NCI-H69 (cell line): Measurements from ENCODE around the gene PKHD1.

Experiments
- DNase-seq: peaks from one replicate; lab custom pipeline; 2025; lab: John Stamatoyannopoulos, UW

The PKHD1 gene

DNA sequence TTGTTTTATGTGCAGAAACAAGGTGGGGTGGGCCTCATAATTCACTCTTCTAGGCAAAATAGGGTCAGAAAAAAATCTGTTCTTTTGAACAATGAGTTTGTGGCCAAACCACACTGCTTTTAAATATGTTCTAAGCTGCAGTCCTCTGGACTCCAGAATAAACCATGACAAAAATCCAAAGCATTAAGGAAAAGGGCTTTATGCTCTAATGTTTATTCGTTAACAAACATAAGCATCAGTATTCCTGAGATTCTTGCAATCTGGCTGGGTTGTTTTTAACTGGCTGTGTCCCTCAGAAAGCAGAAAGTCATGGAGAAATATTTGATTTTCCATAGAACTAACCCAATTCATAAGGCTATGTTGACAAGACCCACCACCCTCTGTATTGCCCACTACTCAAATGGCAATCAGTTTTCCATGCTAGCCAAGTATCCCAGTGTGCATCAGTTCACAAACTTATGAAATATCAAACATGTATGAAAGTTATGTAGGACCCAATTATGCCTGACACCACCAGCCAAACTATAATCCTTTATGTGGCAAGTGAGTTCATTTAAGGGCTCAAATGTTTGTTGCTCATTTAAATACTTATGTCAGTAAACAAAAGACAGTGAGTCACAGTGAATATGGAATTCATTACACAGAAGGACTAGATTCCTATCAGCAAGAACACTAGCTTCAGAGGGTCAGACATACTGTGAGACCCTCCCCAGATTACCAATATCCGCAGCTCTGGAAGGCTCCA is 45.1 kb downstream of the PKHD1 start:
- no peak for DNase-seq

DNA sequence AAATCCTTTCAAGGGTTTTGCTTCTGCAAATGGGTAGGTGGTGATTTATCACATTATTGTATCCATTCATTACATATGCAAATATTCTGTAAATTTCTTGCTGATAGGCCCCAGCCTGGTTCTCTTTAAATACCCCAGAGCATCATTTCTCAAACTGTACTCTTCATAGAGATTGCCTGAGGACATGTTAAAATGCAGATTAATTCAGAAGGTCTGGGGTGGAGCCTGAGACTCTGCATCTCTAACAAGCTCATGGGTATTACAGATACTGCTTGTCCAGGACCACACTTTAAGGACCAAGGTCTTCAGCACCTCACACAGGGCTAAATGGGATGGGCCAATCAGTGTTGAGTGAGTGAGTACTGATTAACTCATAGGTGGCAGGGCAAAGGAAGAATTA is 46.3 kb downstream of the PKHD1 start:
- DNase-seq = no peak

DNA sequence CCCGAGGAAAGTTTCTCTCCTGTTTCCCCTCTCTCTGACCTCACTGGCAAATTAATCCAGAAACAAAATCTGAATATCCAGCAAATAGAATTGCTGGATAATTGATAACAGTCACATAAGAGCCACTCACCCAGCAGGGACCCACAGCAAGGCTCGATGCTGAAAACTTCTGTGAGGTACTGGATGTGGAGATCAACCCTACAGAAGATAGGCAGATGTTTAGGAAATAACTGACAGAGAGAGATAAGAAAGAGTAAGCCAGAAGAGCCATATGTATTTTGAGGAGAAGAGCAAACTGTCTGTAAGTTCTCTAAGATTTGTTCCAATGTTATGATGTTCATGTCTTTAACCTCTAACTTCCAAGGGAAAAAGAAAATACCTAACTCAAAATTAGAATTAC is 59.7 kb downstream of the PKHD1 start:
- DNase-seq = no peak

DNA sequence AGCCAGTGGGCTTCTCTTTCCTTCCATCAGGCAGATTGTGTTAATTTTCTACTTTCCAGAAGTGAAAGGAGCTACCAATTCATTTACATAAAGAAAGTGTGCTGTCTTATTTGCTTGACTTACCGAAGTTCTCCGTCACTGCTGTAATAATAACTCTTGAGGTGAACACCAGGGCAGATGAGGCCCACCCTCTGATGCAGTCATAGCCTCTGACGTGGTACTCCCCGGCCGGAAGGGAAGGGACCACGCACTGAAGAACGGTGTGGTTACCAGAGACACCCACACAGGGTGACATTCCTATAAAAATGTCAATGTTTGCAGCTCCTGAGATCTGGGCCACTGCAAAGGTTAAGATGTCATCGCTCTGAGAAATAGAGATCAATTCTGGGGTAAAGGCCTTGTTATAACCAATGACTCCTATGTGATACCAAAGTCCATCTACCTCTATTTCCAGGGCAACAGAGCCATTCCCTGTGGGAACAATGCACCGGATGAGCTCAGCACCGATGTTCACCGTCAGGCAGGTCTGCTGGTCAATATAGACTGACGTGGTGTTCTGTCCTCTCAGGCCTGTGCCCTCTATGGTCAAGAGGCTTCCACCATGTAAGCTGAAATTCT is 62.9 kb downstream of the PKHD1 start:
- DNase-seq = no peak

DNA sequence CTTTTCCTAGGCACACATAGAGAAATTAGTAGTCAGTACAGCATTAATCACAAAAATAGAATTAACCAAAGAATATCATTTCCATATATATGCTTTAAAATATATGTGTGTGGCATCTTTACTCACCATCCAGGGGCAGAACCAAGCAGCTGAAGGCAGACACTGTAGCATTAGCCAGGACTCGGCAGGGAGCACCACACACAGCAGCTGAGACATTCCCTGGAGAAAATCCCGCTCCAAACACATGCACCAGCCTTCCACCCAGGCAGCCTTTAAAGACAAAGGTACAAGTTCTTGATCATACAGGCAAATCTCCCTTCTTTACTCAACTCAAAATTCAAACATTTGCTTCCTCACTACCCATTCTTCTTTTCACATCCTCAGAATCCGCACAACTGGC is 64.7 kb downstream of the PKHD1 start:
- DNase-seq = peak; percentile 79

DNA sequence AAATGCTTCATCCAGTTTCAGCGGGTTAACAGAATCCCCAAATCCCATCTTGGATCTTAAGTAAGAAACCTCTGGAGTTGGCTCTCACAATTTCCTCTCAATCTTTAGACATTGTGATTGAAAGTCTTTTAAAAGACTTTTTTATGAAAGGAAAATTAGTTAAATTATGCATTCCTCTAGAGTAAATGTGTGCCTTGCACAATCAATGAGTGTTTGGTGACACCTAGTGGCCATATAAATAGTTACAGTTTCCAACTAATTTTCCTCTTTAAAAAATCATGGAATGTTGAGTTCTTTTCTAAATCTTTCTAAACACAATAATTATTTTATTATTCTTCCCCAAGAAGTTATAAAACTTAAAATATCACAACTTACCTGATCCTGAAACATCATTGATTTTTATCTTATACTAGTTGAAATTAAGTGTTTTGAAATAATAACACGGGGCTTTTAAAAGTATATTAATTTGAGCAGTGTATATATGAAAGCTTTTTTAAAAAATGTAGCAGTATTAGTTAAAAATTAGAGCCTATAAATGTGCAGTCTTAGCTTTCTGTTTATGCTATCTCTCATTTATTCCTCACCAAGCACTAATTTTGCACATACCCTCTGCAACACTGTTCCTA is 66.4 kb downstream of the PKHD1 start:
- peak; percentile 63 for DNase-seq

DNA sequence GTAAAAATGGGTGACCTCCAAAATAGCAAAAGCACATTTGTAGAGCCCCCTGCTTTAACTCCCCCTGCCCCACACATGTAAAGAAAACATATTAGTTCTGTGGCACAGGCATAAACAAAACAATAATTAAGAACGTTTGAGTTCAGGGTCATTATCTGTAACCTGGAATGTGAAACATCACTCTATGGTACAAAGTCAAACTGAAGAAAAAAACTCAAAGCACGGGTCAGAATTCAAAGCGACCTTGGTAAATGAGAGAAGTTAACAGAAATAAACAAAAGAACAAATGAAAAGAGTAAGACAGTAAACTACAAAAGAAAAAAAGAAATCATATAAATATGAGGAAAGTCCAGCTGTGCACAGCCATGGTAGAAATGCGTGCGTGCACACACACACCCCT is 67.5 kb downstream of the PKHD1 start:
- DNase-seq = no peak

DNA sequence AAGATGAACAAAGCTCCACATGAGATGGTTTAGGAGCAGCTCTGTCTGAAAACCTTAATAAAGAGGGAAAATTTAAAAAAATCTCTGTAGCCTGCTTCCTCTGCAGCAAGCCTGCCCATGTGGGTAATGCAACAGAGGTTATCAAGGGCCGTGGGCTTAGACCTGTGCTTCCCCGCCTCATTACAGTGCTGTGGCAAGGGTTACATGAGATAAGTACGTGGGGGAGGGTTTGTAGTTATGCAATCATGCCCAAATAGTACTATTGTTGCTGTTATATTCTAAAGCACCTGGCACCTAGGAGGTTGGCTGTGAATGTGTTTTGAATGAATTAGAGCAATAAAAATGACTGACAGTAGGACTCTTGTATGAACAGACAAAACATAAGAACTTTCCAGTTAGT is 68.3 kb downstream of the PKHD1 start:
- DNase-seq = peak; percentile 93

DNA sequence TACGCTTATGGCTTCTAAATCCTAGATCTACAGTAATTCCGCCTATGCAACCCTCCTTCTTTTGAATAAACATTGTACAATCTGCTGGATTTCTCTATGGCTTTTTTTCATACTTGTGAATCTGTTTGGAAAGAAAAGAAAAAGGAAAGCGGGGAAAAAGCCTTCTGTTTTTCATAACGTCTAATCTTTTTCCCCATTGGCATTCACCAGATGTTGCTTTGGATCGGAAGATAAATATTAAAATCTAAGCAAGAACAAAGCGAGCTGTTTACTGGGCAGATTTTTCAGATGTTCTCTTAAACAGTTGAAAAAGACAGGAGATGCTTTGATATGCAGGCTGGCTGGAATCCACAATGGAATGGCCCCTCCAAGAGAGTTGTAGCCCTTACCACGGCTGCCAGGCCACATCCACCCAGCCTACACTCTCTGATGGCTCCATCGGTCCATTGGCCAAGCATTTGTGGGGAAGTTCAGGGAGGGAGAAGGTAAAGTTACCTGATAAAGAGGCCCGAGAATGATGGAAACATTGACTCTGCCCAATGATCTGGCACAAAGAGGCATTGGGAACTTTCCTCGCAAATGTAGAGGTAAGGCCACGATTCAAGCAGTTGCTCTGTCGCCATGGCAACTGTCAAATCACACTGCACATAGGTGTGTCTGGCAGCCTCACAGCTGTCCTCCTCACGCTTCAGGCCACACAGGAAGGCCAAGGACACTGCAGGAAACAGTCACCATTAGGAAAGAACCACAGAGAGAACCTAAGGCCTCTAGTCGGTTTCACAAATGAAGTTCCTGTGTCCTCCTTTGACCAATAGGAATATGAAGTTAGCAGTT is 70.3 kb downstream of the PKHD1 start:
- DNase-seq = peak; percentile 67

DNA sequence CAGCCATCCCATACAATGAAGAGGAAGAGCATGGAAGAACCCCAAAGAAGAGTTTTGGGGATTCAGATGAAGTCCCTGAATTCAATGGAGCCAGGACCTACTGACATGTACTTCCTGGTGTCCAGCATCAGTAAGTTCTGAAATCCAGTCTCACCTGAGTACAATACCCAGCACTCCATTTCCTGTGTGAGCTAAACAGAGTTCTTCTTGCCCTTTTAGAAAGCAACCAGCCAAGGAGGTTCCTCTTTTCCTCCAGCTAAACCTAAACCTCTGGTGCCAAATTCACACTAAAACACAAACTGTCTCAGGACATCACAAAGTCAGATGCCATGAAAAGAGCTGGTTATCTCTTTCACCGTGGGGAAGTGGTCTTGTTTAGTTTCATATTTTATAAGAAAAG is 71.5 kb downstream of the PKHD1 start:
- DNase-seq = no peak

DNA sequence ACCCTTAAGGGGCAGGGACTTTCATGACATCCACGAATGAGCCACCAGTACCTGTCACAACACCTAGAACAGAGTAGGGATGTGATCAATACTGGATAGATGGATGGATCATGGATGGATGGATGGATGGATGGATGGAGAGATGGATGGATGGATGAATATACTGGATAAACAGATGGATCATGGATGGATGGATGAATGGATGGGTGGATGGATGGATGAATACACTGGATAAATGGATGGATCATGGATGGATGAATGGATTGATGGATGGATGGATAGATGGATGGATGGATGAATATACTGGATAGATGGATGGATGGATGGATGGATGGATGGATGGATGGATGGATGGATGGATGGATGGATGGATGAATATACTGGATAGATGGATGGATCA is 73.0 kb downstream of the PKHD1 start:
- DNase-seq = no peak

DNA sequence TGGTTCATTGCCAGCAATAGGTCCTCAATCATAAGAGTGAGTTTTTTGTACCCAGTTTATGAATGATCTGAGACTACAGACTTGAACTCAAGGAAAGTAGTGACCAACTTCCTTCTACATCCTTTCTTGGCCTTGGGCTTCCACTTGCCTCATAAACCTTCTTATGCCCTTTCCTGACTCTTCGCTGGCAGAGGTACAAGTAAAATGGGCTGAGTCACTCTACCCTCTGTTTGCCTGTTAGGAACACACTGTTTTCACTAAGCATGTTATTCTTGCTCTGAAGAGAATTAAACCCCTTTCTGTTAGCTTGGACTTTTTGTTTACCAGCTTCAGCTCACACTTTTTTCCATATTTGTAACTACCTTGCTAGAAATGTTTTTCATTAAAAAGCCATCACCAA is 74.4 kb downstream of the PKHD1 start:
- DNase-seq = peak; percentile 10

DNA sequence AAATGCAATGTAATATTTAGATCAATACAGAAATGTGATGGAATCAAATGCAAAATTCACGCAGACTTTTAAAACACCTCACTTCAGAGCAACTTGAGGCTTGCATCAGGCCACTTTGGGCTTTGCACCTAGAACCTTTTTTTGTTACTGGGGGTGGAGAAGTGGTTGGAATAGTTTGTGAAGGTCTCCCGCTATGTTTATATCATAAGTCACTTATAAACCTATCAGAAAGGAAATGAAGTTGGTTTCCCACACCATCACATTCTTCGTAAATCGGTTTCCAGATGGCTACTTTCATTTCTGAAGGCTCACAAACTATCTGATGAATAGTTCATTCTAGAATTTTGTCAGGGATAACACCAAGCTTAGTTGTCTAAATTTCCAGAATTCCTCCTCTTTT is 74.8 kb downstream of the PKHD1 start:
- no peak for DNase-seq

DNA sequence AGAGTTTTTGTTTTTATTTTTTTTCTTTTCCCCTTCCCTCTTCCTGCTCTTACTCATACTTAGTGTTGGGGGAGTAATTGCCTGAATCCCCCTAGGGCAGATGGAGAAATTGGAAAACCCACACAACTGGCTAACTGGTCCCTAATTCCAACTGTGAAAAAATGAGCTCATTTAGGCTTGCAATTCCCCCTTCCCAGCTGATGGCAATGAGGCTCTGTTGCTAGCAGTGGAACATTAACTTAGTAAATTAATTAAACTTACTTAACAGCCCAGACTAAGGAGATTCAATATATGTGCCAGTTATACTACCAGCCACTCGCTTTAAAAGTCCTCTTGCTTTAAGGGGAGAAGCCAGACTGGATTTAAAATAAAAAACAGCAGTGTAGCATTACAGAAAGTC is 76.6 kb downstream of the PKHD1 start:
- no peak for DNase-seq

DNA sequence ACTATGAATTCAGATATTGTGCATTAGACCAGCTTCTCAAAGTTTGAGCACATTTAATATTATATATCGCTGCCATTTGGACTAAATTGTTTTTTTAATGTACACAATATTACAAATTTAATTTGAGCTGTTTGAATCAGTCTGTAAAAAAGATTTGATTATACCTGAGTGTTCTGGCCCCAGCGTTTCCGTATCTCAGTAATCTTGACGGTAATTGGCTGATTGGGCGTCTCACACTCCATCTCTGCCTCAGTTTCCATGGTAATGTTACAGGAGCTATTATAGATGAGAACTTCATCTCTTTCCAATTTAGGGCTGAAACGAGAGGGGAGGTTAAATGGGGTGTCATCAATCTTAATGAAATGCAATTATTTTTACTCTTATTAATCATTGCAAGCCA is 77.3 kb downstream of the PKHD1 start:
- no peak for DNase-seq

DNA sequence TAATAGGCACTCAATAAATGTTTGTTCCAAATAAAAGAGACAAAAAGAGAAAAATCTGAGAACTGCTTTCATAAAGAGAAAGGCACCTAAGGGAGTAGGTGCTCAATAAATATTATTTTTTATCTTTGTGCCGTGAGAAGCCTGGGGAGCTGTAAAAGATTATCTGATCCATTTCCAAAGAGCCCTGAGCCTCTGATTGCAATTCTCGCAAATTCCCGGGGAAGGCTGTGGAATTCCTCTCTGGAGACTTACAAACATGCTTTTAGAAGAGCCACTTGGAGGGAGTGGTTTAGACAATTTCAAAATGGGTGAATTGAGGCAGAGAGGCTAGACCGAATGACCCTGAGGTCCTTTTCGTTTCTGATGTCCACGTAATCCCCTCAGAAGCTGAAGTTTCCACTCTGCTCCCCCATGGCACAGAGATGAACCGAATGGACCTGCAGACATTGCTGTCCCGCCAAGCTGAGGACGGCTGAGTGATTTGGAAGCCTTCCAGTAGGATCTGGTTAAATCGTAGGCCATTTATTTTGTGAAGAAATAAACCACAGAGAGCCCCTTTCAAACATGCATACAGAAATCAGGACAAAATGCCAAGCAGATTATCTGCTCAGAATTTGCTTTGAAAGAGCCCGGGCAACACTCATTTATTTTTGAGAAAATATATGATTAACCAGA is 77.8 kb downstream of the PKHD1 start:
- DNase-seq = no peak

DNA sequence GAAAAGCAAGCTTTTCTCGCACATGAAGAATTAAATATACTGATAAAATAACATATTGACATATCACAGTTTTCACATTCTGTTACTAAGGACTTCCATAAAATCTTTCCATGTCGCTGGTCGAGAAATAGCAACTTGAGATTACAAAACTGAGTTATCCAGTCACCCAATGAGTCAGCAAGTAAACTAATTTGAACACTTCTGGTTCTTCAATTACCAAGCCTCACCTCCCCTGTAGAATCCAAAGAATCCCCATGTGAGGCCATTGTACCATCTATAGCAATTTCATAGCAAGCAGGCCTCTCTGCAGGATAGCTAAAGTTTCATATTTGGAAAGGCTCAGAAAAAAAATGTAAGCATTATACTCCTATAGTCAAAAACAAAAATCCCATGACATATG is 87.3 kb downstream of the PKHD1 start:
- peak; percentile 10 for DNase-seq

DNA sequence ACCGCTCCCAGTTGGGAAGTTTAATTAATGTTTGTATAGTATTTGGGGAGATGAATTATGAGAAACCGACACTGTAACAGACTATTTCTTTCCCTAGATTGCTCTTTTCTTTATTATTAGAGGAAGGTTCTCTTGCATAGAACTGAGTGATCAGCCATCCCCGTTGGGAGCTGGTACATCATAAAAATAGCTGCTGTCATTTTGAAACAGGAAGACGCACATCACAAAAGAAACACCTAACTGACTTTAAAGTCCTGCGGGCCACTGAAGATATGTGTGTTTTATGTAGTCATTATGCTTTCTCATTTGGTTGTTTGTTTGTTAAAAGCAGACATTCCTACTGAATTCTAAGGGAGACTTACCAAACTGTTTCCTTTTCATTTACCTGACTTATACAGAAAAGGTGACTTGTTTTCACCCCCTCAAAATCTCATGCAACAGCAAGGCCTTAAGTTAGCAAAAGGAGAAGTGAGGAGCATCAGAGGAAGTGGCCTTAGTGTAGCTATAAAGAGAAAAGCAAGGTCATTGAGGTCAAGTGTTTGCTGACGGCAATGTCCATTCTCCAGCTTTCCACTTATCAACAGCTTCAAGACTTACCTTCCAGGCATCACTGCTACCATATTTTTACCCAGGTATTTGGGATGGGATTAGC is 91.0 kb downstream of the PKHD1 start:
- no peak for DNase-seq

DNA sequence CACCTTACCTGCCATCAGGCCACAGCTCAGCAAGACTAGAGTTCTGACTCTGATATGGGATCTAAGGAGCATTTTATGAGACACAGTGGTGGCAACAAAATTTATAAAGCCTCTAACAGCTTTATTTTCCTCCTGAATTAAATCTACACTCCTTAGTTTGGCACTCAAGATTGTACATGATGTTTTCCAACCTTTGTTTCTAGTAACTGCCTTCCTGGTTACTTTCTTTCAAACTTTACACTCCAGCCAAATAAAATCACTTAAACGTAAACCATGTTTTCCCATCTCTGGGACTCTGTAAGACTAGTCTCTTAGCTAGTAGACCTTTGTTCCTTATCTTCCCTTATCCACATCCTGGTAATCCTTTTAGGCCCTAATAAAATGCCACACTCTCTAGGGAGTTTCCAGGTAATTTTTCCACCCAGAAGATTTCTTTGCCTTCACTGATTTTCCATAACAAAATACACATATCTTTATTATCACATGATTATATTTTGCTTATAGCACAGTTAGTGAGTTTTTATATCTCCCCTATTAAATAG is 92.1 kb downstream of the PKHD1 start:
- no peak for DNase-seq

DNA sequence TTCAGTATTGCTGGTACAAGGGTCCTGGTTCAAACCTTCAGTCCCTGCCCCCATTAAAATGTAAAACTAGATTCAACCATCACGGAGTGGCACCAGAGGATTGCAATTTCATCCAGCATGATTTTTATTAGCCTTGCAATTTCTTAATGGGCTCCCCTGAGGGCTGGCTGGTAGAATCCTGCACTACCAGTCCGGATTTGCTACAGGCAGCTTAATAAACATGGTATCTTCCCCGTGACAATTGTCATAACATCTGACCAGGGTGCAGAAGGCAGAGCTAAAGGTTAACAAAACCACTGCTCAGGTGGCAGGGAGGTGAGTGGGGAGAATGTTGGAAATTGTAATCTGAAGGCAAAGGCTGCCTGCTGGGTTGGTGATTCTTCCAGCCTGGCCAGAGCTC is 94.5 kb downstream of the PKHD1 start:
- peak; percentile 58 for DNase-seq

DNA sequence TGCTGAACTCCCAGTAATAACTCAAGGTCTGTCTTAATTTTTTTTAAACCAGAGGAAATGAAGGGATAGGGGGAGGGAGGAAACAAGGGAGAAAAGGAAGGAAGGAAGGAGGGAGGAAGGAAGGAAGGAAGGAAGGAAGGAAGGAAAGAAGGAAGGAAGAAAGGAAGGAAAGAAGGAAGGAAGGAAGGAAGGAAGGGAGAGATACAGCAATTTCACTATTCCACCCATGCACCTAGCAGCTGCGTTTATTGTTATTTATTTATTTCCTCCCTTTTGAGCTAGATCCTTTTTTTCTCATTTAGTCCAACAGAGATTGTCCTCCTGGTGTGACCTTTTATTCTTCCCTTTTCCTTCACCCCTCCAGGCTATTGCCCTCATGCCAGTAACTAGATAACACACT is 97.6 kb downstream of the PKHD1 start:
- no peak for DNase-seq
